OCI-LY7 (cell line): ENCODE data around the gene REN. TPM values are rescaled to one million over a fixed set of nuclear protein-coding genes. Genes with fewer than 3 reads are reported as not detected.

ENCODE experiments used
- Bru-seq: library from RNA; stranded (reverse); fragments of 400-500 nt; gene quantifications from one replicate; lab custom pipeline; 2021; lab: Mats Ljungman, UMichigan
- BruChase-seq, 2 experiments: library from RNA; stranded (reverse); fragments of 400-500 nt; gene quantifications; one replicate each; lab custom pipeline; 2021; lab: Mats Ljungman, UMichigan
- BruUV-seq: library from RNA; stranded (reverse); fragments of 400-500 nt; replicated peaks from 2 replicates; lab custom pipeline; 2021; lab: Mats Ljungman, UMichigan
- CTCF ChIA-PET: fragments of 300-600 bp; sonication (Branson Sonifier 250); formaldehyde crosslinking; loops from one replicate; lab custom pipeline; 2022; ENCODE audit warnings: antibody characterized with exemption; ENCODE audit not compliant: unreplicated experiment; lab: Charles Lee
- POLR2A ChIA-PET: fragments of 300-600 bp; sonication (Branson Sonifier 250); formaldehyde crosslinking; loops from one replicate; lab custom pipeline; 2022; ENCODE audit warnings: antibody characterized with exemption; lab: Charles Lee
- DNase-seq: peaks from one replicate; pipeline ENCODE4 v3.0.0-alpha.2; 2015; ENCODE audit warnings: low spot score
- H2AFZ ChIP-seq: fragments of 200-600 bp; sonication (generic), shearing (Covaris generic); 2 replicates; pipeline ENCODE4 v1.6.1; 2014; ENCODE audit warnings: mild to moderate bottlenecking, antibody characterized with exemption, low read length, moderate library complexity
- H3K27ac ChIP-seq: fragments of 200-600 bp; sonication (generic); 2 replicates; pipeline ENCODE4 v1.5.1; 2014; ENCODE audit warnings: mixed run types, low read depth, mild to moderate bottlenecking, moderate library complexity, low read length, inconsistent platforms; ENCODE audit not compliant: poor library complexity, severe bottlenecking
- H3K36me3 ChIP-seq: fragments of 200-600 bp; sonication (generic); 2 replicates; pipeline ENCODE4 v1.6.1; 2014; ENCODE audit warnings: mild to moderate bottlenecking, antibody characterized with exemption, low read length, moderate library complexity, mixed read lengths; ENCODE audit not compliant: insufficient read depth
- H3K4me1 ChIP-seq: fragments of 200-600 bp; sonication (generic); 2 replicates; pipeline ENCODE4 v1.5.1; 2014; ENCODE audit warnings: mild to moderate bottlenecking, low read length; ENCODE audit not compliant: insufficient read depth, poor library complexity, severe bottlenecking
- H3K4me2 ChIP-seq: fragments of 200-600 bp; sonication (generic); 2 replicates; pipeline ENCODE4 v1.6.1; 2014; ENCODE audit warnings: mild to moderate bottlenecking, low read length
- H3K4me3 ChIP-seq: fragments of 200-600 bp; sonication (generic); 2 replicates; pipeline ENCODE4 v1.5.1; 2014; ENCODE audit warnings: mild to moderate bottlenecking, low read depth, low read length; ENCODE audit not compliant: poor library complexity, severe bottlenecking
- H3K79me2 ChIP-seq: fragments of 200-600 bp; sonication (generic); 2 replicates; pipeline ENCODE4 v1.6.1; 2016; ENCODE audit warnings: low read depth, mild to moderate bottlenecking, low read length, moderate library complexity, mixed read lengths; ENCODE audit not compliant: insufficient read depth
- H3K9me2 ChIP-seq: fragments of 200-600 bp; sonication (generic); 2 replicates; pipeline ENCODE4 v1.6.1; 2016; ENCODE audit warnings: mild to moderate bottlenecking, low read length, mixed read lengths; ENCODE audit not compliant: insufficient read depth
- H3K9me3 ChIP-seq: fragments of 200-600 bp; sonication (generic); 2 replicates; pipeline ENCODE4 v1.6.1; 2014; ENCODE audit warnings: mild to moderate bottlenecking, mixed run types, low read length, mixed read lengths
- H4K20me1 ChIP-seq: fragments of 200-600 bp; sonication (generic); 2 replicates; pipeline ENCODE4 v1.6.1; 2014; ENCODE audit warnings: mild to moderate bottlenecking, antibody characterized with exemption, low read length, moderate library complexity, mixed read lengths; ENCODE audit not compliant: insufficient read depth
- CTCF ChIP-seq: fragments of 200-600 bp; sonication (generic); conservative IDR thresholded peaks from 2 replicates; pipeline ENCODE4 v1.5.1; 2014; ENCODE audit warnings: mild to moderate bottlenecking, antibody characterized with exemption, low read length, moderate library complexity, mixed read lengths
- EZH2phosphoT487 ChIP-seq: fragments of 200-600 bp; sonication (generic); IDR thresholded peaks from 2 replicates; pipeline ENCODE4 v1.6.1; 2018; ENCODE audit warnings: low read depth, borderline replicate concordance, mild to moderate bottlenecking, mixed run types, antibody characterized with exemption, low read length, moderate library complexity, mixed read lengths
- intact Hi-C: fragments of 100-400 bp; cut with micrococcal nuclease; formaldehyde crosslinking; loops from one replicate; pipeline ENCODE4 v1.10.0; 2022; ENCODE audit not compliant: unreplicated experiment
- long read RNA-seq: library from polyadenylated mRNA; stranded (forward); transcript quantifications from one replicate; pipeline ENCODE4 v2.0.0, GENCODE V29; 2022
- total RNA-seq, 2 experiments: library from RNA; depleted of rRNA in 1 of 2; stranded (reverse); fragments of >200 nt in 1 of 2; shearing (Covaris generic) in 1 of 2; gene quantifications; 2 replicates each; pipeline ENCODE4 v1.2.3, GENCODE V29; 2014 to 2022

REN gene
- not detected in 2 replicates for total RNA-seq (2014; rRNA removed; shearing (Covaris generic))
- total RNA-seq (2022): not detected in 2 replicates
- percentile 4 among the genes with signal in this experiment for Bru-seq, nascent RNA
- percentile 9 among the genes with signal in this experiment for BruChase-seq, experiment 1, labeled RNA remaining after a 6-hour chase
- BruChase-seq, experiment 2, labeled RNA remaining after a 2-hour chase: not detected
- long read RNA-seq: 0 reads

GRCh38 chr1:204166219-204166618 is at the start of gene REN:
Gene REN, minus strand, starts transcription at chr1:204166337. Its CDS starts 44 bp downstream, at chr1:204166293.
- TF ChIP-seq CTCF (no peak), EZH2phosphoT487 (no peak)
- CTCF ChIA-PET: no interaction called here
- Histone ChIP-seq H3K9me2 (no peaks in the 10 kb centered on the region), H3K27ac (no peak within 1 kb of the TSS), H4K20me1 (no peaks in the 10 kb centered on the region), H2AFZ (no peak within 1 kb of the TSS), H3K9me3 (peaks cover 16% of the 10 kb centered on the region; the same call in 1 of the 2 replicates), H3K4me2 (no peak within 1 kb of the TSS), H3K79me2 (no peaks in the 10 kb centered on the region), H3K4me1 (no peaks in the 10 kb centered on the region), H3K36me3 (no peaks in the 10 kb centered on the region), H3K4me3 (no peak within 1 kb of the TSS)
- no peak for DNase-seq
- POLR2A ChIA-PET: interaction anchor here (0.5 to 2.0 kb wide), 2 partner anchors 10 to 11 kb away, joined by 5 to 8 read pairs; no protein-coding TSS in a partner anchor
- intact Hi-C loops: no loop called here
- BruUV-seq: no TSS peak

- ChIA-PET POLR2A (no interaction called here), CTCF (no interaction called here)
- Histone ChIP-seq H2AFZ (no peak within 1 kb of the TSS), H3K9me3 (no peaks in the 10 kb centered on the region), H3K36me3 (no peaks in the 10 kb centered on the region), H3K27ac (no peak within 1 kb of the TSS), H4K20me1 (no peaks in the 10 kb centered on the region), H3K4me3 (no peak within 1 kb of the TSS), H3K4me1 (no peaks in the 10 kb centered on the region), H3K79me2 (no peaks in the 10 kb centered on the region), H3K4me2 (no peak within 1 kb of the TSS), H3K9me2 (no peaks in the 10 kb centered on the region)
- intact Hi-C loops: no loop called here
- TF ChIP-seq EZH2phosphoT487 (no peak), CTCF (no peak)
- no peak for DNase-seq
- no TSS peak for BruUV-seq
Measured at GRCh38 chr1:204213668-204214662, 47.8 kb upstream of the REN start, which contains the start of gene GOLT1A. Gene GOLT1A, minus strand, starts transcription at chr1:204213988. Its CDS starts 82 bp downstream, at chr1:204213906.
